Stimulated activated CD8-positive, alpha-beta memory T cell treated with anti-CD3 and anti-CD28 coated beads, Interleukin-2, amount 100 ng/mL, for 1 hour (primary cell): ENCODE results near the gene ZDHHC3.
"Not testable (repeated sequence)": the region's sequence is repeated elsewhere in the genome, so short reads cannot be mapped to it uniquely, and the experiment has no call there.

ENCODE experiments used
- DNase-seq, 2 donors: peaks; one replicate each; pipeline ENCODE4 v3.0.0-alpha.2; 2020; ENCODE audit warnings: low read depth in 2 of 2

ZDHHC3 gene

DNA sequence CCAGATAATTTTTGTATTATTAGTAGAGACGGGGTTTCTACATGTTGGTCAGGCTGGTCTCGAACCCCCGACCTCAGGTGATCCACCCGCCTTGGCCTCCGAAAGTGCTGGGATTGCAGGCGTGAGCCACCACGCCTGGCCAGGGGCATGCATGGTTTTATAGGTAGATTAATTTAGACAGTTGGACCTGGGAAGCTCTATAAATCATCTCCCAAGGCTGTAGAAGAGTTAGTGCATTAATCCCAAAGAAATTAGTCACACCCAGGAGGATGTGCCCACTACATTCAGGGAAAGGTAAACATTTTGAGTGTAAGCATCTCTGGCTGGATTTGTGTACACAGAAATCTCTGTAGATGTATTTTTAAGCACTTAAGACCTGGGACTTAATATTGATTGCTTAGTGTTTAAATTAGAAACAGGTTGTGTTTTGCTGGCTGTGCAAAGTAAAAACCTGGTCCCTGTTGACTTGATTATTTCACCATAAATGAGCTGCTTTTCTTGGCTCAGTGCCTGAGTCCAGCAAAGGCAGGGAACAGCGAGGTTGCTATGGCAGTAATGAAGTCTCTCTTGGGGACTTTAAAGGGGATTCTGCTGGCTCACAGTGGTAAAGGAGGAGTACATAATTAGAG is 19.3 kb upstream of the ZDHHC3 start:
- DNase-seq = no peak

DNA sequence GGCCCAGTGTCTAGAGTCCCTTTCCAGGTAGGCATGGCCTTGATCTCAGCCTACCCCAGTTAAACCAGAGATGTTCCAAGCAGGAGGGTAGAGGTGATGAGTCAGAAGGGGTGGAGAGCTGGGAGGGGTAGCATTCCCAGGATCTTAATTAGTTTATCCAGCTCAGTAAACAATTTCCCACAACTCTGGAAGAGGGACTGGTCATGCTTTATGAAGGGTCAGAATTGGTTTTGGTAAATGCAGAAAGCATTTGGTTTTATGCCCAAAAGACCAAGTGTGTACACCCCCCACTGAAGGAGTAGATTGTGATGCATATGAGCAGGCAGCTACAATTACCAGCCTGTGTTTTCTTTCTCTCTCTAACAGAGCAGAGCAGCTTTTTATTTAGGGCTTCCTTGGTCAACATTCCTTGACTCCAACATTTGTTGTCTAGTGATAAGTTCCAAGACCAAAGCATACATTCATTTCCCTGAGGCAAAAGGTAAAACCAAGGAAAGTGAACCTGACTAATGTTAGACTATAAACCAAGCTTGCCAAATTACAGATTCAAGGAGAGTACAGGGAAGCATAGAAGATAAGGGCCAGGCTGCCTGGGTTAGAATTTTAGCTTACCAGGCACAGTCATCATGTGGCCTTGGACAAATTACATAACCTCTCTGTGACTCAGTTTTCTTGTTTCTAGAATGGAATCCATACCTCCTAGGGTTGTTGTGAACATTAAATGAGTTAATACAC is 17.7 kb upstream of the ZDHHC3 start:
- DNase-seq = no peak

DNA sequence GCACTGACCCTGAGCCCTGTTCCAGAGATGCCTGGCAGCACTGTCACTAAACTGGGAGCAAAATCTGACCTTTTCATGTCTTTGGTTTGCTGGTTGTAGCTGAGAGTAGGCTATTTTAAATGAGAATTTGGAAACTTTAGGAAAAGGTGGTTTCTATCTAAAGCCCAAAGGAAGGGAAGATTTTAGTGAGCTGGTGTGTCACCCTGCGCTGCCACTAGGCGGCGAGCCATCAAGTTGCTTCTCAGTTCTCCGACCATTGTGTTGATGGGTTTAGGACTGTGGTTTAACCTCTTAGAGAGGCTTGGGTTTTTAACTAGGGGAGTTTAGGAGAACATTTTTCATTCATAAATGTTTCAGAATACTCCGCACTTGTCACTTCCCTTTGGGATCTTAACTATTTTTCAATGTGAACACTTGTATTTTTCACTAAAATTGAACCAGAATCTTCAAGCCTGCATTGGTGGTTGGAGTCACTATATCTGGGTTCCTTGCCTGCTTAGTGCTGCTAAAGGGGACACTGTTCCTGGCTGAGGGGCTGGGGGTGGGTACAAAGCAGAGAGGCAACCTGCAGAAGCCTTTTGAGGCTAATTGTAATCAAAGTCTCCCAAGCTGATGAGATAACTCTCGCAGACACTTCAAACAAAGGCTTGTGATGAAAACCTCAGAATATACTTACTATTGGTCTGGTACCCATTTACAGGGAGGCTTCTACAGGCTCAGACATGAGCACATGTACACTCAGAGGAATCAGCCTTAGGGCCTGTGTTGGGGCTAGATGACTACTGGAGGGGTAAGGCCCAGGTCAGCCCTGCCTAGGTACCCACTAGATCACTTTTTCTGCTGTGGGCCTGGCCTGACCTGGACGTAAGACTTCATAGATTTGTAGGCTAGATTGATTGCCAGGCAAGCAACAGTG is 16.8 kb upstream of the ZDHHC3 start:
- DNase-seq = no peak

DNA sequence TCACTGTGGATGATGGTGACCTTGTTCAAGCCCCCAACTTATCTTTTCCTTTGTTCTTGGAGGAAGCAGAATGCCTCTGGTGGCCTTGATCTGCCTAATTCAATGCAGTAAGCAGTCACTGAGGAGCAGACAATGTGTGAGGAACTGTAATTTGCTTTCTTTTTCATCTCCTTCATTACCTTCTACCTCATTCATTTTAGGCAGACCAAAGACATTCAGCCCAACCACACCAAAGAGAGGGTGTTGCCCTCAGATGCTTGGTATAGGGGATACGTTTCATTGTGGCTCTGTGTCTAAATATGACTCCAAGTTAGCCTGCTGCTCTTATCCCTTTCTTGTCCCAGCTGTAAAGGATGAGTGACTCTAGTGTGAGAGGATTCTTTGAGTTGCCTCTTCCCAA is 15.4 kb upstream of the ZDHHC3 start:
- no peak for DNase-seq

DNA sequence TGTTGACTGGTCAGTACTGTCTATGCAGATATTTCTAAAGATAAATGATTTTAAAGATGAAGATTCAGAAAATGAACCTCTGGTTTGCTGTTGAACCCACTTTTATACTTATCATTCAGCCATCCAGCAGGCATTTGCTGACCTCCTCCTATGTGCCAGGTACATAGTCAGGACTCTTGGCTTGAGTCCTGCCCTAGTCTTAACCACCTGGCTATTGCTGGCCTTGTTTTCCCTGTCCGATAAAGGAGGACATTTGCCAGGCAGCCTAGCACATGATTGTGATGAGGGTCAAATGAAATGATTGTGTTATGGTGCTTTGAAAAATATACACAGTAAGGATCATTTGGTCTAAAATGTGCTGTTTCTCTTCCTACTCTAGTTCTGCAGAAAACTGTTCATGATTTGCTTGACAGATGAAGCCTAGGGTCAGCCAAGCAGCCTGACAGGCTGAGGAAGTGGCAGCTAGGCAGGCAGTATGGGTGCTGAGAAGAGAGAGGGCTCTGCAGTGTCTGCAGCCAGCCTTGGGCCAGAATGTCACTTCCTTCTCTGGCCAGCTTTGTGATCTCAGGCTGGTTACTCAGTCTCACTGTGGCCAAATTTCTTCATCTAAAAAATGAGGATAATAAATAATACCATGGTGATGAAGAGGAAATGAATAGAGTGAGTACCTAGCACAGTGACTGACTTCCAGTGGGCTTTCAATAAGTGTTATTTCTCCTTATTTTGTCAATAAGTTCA is 13.8 kb upstream of the ZDHHC3 start:
- no peak for DNase-seq

DNA sequence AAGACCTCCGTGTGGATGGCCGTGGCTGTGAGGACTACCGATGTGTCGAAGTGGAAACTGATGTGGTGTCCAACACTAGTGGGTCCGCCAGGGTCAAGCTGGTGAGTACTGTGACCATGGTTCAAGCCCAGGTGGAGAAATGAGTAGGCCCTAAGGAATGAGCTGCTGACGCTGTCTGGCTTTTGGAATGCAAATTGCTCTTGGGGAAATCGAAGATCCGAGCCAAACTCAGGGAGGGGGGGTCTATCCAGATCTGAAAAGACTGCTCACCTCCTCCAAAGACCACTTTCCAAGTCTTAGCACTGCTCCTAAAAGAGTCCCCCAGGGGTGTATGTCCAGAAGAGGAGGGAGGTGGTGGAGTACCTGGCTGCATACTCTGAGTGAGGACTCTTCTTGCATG is 13.2 kb upstream of the ZDHHC3 start:
- DNase-seq = no peak

DNA sequence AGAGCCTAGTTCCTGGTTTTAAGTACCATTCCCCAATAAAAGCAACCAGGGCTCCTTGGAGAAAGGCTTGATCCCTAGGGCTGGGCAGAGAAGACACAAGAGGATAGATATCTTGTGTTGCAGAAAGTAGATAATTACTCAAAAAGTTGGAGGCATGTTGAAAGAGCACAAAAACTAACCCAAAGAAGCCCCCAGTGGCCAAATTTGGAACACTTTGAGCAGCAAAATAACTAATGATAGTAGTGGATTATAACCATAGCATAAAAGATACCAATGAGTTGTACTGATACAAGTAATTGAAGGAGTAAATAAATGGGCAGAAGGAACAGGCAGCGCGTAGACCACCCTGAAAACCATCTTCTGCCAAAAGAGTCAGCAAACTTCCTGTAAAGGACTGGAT is 12.1 kb upstream of the ZDHHC3 start:
- no peak for DNase-seq

DNA sequence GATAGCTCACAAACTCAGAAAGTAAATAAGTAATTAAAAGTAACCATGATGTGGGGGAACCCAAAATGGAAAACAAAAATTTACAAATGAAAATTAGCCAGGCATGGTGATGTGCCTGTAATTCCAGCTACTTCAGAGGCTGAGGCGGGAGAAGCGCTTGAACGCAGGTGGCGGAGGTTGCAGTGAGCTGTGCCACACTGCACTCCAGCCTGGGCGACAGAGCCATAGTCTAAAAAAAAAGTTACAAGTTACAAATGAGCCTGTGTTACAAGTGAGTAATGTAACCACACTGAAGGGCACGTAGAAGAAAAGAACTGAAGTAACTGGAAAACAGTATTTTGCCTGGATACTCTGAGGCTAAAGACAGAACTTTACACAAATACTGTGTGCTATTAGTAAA is 11.4 kb upstream of the ZDHHC3 start:
- DNase-seq = no peak

DNA sequence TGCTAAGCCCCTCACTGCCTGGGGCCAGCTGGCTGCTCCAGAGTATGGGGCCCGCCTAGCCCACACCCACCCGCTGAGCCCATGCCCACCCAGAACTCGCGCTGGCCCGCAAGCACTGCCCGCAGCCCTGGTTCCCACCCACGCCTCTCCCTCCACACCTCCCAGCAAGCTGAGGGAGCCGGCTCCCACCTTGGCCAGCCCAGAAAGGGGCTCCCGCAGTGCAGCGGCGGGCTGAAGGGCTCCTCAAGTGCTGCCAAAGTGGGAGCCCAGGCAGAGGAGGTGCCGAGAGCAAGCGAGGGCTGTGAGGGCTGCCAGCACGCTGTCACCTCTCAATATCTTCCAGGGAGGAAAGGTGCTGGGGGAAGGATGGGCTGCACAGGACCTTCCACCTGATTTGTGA is 10.4 kb upstream of the ZDHHC3 start:
- DNase-seq = not testable (repeated sequence)

DNA sequence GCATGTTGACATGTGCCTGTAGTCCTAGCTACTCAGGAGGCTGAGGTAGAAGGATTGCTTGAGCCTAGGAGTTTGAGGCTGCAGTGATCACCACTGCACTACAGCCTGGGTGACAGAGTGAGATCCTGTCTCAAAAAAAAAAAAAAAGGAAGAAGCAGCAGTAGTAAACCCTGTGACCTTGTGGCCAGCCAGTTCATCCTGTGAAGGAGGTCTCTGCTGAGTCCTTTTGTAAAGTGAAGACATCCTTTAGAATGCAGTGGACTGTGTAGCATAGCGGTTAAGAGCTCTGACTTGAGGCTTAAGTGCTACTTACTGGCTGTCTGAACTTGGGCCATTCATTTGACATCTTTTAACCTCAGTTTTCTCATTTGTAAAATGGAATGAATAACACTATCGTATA is 8.4 kb upstream of the ZDHHC3 start:
- DNase-seq = no peak

DNA sequence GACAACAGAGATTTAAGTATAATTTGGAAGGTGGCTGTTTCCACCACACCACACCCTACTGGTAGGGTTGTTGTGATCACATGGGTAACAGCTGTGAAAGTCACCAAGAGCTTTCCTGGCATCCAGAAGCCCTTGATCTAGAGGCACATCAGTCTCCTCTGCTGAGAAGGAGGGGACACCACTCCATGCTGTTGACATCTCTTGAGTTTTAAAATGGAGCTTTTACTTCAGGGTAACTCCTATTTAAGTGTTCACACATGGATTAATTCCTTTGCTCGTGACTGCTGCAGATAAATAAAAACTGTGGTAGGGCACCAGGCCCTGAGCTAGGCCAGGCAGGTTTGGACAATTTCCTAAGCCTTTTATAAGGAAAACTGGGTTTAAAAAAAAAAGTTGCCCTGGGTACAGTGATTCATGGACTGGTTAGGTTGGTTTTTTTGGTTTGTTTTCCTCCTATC is 7.5 kb upstream of the ZDHHC3 start:
- DNase-seq = no peak

DNA sequence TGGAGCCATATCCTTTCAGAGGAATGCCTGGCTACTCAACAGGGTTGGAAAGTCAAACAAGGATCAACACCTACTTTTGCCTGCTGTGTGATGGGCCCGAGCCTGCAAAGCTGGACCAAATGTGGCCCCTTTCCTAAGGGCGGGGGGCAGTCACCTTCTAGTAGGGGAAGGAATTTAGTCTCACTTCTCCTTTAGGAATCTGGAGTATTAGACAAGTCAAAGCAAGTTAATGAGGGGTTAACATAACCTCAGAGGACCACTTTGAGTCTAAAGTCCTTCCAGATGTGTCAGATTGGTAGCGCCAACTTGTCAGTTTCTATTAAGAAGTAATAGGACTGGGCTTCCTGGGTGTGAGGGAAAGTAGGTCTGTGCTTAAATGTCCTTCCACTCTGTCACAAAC is 6.8 kb upstream of the ZDHHC3 start:
- DNase-seq = no peak

DNA sequence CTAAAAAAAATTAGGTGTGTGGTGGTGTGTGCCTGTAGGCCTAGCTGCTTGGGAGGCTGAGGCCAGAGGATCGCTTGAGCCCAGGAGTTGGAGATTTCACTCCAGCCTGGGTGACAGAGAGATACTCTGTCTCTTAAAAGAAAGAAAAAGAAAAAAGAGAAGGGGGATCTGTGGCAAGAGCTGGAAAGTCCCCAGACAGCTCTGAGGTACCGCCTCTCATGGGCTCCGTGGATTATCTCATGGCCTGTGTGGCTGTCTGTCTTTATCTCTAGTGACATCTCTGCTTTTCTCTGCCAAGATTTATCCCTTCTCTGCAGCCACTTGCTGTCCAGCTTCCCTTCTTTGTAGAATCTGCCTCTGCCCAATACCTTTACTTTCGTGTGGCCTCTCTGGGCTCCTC is 5.8 kb upstream of the ZDHHC3 start:
- DNase-seq = no peak

DNA sequence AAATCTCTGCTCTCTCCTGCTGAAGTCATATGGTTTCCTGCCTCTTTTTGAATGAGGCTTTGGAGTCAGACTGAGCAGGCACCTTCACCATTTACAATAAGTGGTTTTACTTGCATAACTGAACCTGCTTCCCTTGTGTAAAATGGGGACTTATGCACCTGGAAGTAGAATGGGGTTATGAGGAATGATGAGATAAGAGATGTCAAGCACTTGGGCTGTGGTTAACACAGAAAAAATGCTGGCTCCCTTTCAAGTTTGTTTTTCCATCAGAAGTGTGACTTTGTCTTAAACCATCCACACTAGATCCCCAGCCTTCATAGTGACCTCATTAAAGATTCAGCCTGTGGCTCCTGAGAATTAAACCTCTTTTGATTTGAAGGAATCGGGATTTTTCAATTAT is 5.2 kb upstream of the ZDHHC3 start:
- no peak for DNase-seq

DNA sequence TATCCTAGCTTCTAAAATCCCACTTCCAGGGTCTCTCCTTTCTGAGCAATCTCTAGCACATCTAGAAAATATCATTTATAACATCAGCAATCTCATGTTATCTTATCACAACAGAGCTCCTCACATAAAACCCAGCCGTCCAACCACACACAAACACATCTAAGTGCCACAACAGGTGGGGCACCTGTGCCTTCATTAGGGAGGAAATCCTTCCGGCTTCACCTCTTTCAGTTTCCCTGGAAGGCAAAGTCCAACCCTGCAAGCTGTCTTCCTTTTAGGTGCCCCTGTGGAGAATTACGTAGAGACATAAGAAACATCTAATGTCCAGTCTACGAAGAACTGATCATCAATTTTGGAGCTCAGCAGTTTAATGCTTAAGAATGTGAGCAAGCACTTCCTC is 1.6 kb downstream of the ZDHHC3 start:
- no peak for DNase-seq

DNA sequence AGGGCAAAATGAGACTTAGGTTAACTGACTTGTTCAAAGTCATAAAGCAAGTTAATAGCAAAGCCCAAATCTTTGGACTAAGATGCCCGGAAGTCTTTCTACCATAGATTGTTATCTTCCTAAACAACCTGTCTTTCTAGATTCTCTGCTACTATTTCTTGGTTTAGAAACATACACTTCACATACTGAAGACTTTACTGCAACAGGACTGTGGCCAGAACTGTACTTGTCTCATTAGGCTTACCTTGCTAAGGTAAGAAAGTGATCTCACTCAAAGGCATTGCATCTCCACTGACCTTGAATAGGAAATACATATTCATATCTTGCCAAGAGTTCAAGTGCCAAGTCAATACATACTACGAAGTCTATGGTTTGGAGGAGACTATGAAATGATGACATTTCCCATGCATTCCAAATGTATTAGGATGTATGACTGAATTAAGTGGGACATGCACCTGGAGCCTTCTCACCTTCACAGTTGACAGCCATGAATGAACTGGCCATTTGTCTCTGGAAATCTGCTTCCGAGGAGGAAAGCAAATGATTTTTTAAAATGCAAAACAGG is 5.0 kb downstream of the ZDHHC3 start:
- DNase-seq = no peak

DNA sequence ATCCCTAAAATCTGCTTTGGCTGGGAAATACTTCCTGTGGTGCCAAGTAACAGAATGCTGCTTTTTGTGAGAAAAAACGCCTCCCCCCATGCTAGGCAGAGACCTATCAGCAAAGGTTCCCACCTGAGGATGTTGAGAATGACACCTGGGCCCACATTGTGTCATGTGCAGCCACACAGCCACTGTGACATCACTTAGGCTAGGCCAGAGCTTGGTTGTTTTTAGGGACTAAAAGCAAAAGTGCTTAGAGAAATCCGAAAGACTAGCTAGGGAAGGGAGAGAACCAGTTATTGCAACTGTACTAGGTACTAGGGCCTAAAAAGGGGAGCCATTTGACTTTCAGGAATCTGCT is 6.2 kb downstream of the ZDHHC3 start:
- no peak for DNase-seq

DNA sequence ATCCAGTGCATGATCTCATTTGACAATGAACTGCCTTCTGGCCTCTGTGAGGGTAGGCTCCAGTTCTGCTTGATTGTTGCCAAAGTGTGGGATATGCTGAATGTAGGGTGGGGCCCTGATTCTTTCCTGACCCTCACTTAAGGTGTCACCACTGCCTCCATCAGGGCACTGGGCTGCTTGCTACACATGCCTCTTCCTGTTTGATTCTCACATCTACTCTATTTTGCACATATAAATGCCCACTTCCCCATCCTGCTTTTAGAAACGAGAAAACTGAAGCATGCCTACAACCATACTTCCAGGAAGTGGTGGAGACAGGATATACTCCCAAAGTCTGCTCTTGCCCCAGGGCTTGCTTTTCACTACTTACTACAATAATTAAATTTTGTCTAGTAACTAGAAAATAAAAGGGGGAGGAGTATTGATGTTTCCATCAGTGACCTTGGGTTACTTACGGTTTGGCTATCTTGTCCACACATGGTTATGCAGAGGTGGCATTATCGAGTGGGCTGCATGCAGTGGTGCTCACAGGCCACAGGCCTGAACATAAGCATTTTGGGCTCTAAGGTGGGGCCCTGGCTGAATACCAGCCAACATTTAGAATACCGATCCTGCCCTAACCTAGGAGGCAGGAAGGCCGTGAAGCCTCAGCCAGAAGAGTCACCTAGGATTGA is 6.7 kb downstream of the ZDHHC3 start:
- no peak for DNase-seq

DNA sequence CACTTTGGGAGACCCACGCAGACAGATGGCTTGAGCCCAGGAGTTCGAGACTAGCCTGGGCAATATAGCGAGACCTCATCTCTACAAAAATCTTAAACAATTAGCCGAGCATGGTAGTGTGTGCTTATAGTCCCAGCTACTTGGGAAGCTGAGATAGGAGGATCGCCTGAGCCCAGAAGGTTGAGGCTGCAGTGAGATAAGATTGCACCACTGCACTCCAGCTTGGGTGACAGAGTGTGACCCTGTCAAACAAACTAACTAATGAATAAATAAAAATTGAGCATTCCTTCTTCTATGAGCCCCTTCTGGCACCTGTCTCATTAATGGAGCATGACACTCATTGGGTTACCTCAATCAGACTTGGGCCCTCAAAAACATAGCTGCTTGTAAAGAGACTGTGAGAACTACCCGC is 7.5 kb downstream of the ZDHHC3 start:
- DNase-seq = no peak

DNA sequence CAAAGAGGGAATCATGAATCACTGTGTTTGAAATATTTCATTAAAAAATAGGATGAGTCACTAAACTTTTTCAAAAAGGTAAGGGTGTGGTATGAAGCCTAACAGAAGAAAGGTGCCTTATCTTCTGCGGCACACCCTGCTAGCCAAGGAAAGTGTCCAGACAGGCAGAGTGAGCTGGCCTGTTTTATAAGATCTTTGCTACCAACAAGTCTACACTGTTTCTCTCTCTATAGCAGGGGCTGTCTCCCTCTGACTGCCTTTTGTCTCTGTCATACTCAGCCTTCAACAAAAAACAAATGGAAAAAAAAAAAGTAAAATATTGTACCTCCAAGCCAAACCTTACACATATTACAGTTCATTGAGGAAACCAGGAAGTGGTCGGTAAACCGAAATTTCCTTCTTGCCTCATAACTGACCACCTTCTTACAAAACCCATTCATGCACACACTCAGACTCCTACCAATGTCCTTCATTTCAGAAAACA is 9.1 kb downstream of the ZDHHC3 start:
- DNase-seq = no peak

DNA sequence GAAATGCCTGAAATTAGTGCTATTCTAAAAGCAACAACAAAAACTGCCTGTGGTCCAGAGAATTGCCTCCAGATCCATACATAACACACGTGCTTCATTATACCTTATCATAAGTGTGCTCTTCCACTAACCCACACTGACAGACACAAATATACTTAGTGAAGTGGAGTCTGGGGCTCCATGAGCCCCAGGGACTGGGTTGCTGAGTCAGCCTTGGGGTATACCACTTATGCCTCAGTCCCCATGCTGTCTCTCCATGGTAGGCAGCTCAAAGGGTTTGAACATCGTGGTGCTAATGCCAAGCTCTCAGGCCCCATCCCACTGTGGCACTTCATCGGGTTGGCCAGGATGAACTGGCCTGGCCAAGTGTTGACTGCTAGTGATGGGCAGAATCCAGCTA is 10.8 kb downstream of the ZDHHC3 start:
- DNase-seq = no peak
